ENCODE measurements around the gene MYL7.

DNA sequence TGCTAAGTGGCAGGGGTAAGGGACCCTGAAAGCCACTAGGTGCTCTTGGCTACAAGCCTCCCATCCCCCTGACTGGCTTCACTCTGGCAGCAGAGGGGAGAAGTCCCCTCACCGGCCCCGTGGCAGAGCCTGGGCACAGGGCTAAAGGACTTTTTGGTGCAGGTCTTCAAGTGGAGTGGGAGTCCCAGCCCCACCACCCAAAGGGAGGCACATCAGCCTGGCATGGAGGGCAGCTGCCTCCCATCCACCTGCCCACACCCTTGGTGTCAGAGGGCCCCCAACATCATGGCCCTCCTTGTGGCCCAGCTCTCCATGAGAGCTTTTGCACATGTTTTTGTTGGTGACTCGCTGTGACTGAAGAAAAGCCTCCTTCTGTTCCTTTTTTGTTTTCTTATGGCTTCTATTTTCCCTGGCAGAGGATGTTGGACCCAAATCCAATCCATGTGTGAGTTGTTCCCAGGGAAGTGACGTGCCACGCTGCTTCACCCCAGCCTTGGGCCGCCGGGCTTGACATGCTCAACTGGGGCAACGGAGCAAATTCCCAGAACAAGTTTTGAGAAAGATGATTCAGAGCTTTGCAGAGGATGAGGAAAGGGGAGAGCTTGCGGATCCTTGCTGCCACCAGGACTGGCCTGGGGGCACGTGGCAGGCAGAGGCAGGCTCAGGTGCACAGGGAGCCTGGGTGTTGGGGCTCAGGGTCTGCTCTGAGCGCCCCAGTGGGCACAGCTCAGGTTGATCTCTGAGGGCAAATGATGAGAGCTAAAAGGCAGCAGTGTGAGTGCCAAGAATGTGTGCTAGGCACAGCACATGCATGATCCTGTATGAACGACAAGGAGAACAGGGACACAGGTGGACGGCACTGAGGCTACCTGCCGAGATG lies 38.9 kb downstream of the MYL7 start:
- TF ChIP-seq, protein P1, sequence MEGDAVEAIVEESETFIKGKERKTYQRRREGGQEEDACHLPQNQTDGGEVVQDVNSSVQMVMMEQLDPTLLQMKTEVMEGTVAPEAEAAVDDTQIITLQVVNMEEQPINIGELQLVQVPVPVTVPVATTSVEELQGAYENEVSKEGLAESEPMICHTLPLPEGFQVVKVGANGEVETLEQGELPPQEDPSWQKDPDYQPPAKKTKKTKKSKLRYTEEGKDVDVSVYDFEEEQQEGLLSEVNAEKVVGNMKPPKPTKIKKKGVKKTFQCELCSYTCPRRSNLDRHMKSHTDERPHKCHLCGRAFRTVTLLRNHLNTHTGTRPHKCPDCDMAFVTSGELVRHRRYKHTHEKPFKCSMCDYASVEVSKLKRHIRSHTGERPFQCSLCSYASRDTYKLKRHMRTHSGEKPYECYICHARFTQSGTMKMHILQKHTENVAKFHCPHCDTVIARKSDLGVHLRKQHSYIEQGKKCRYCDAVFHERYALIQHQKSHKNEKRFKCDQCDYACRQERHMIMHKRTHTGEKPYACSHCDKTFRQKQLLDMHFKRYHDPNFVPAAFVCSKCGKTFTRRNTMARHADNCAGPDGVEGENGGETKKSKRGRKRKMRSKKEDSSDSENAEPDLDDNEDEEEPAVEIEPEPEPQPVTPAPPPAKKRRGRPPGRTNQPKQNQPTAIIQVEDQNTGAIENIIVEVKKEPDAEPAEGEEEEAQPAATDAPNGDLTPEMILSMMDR (conservative IDR thresholded peaks at IDR 0.05; ENCODE audit: low read depth, low read length), result no peak
- TF ChIP-seq EZH2 (IDR thresholded peaks at IDR 0.05; ENCODE audit: borderline replicate concordance, low read depth, low read length, poor library complexity, severe bottlenecking), result no peak

Data from A673 (cell line).